Measurements from ENCODE around the gene HPCAL1.
A peak's percentile ranks its signal among the peaks of the same experiment; 100 is the strongest.

HPCAL1 gene

DNA sequence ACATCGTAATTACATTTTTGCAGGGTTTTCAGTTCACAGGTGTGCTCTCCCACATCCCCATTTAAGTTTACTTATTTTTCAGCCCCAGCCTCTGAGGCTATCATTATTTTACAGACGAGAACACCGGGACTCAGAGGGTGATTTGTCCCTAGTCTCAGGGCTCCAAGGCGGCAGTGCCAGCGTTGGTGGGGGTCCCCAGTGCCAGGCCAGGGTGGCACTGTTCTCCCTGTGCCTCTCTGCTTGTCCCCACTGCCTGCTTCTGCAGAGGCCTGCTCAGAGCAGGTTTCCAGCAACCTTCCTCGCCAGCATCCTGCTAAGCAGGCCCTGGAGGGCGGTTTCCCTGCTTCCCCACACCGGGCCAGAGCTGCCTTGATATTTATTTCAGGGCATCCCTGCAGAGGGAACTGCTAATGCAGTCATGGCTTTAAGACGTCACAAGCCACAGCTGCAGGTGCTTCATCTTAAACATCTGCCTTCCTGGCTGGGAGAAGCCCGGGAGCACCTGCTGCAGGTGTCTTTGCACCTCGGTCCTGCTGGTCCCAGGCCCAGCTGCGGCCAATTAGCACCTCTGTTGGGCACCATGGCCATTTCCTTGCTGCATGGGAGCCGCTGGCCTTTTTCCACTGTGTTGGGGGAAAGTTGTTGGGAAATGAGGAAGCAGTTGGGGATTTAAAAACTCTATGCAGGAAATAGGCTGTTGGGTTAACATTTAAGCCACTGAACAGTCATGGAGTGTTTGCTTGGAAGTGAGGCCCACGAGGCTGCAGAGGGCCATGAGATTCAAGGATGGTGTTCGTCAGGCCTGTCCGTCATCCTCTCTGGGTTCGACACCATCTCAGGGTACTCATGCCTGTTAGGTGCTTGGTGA, 22.8 kb downstream of the HPCAL1 start:
- DNase-seq, result peak; percentile 46

DNA sequence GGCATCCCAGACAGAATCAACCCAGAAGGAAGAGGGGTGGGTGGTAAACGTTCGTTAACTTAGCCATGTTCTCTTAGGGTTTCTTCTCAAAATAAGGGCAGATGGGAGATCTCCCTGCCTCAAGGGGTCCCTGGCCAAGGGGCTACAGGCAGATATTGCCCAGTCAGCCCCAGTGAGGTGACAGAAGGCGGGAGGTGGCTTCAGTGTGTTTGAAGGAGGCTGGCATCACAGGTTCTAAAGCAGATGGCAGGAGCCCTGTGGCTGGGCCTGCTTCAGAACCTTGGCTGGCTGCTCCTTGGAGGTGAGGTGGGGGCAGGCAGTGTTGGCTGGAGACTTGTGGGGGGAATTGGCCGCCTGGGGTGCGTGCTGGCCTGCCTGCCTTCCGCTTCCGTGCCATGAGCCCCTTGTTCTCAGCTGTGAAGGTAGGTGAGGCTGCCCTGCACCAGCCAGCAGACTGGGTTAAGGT, 23.5 kb downstream of the HPCAL1 start:
- DNase-seq, result no peak

DNA sequence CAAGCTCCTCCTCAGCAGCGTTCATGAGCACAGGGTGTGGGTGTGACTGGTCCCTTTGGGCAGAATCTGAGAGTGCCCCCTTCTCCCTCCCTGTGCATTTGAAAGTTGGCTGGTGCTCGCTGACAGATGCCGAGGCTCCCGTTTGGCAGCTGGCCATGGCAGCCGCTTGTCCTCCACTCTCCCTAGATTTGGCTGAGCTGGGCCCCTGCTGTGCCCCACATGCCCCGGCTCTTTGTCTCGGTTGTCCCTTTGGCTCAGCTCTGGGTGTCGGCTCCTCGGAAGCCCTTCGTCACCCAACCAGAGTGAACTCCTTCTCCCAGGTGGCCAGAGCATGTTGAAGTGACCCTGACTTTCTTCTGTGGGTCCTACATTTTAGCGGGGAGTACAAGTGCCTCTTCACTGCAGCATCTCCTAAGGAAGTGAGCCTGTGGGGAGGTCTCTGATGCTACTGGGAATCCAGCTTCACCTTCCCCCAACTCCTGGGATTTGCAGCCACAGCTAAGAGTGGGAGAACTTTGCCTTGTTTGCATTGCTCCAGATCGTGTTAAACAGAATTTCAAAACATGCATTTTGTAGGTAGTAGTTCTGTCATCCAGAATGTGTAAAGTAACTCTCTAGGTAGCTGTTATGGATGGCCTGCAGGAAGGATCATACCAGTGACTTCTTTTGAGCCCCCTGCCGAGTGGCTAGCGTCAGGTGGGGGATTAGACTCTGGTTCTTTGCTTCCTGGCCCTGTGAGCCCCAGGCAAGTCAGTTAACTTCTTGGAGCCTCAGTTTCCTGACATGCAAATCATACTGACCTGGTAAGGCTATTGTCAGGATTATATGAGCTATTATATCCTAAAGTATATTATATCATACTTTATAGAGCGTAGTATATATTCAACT, 24.2 kb downstream of the HPCAL1 start:
- no peak for DNase-seq

DNA sequence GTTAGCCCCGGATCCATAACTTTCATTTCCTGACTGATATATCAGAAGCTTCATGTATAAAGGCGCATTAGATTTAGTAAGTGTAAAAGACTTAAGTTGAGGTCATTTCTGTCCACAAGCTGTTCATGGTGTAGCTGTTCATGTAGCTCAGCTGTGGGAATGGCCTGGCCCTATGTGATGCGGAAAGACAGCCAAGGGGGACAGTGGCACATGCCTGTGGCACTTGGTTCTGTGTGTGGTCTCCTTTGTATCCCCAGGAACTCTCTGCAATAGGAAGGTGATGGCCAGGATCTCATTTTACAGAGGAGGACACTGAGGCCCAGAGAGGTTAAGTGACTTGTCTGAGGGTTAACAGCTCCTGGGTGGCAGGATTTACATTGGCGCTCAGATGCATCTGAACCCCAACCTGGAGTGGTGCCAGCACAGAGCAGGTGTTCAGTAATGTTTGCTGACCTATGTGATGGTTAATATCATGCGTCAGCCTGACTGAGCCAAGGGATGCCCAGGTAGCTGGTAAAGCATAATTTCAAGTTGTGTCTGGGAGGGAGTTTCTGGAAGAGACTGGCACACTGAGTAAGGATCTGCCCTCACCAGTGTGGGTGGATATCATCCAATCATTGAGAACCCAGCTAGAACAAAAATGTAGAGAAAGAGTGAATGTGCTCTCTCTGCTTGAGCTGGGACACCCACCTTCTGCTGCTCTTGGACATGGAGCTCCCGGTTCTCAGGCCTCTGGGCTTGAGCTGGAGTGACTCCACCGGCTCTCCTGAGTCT, 25.4 kb downstream of the HPCAL1 start:
- DNase-seq, result no peak

DNA sequence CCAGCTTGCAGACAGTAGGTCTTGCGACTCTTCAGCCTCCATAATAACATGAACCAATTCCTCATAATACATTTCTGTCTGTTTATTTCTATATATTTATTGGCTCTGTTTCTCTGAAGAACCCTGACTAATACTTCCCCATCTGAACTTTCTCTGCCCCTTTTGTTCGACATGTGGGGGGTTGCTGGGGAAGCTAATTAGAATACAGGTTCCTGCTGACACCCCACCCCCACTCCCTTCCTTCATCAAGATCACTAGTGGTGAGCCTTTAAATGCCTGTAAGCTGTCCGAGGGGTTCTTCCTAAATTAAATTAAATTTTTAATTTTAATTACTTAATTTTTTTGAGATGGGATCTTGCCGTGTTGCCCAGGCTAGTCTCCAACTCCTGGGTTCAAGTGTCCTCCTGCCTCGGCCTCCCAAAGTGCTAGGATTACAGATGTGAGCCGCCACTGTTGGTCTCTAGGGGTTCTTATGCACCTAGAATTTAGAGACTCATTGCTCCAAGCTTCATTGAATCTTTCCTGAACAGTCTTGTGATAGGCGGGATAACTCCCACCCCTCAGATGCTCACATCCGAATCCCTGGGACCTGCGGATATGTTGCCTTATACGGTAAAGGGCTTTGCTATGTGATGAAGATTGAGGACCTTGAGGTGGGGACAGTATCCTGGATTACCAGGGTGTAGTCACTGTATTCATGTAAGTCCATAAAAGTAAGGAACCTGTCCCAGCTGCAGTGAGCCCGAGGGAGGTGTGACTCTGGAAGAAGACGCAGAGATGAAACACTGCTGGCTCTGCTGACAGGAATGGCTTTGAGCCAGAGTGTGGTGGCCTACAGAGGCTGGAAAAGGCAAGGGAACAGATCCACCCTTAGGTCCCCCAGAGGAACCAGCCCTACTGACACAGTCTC, 26.2 kb downstream of the HPCAL1 start:
- DNase-seq, result no peak

DNA sequence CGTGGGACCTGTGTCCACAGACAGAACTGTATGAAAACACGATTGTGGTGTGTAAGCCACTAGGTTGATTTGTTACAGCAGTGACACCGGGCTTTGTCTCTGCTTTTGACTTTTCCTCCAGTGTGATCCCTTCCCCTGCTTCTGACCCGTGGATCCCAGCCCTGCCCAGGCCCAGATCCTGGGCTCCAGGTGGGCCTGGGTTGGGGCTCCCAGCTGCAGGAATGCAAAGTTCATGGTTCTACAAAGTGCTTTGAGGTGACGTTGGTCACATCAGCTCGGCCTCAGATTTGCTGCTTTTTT, 26.8 kb downstream of the HPCAL1 start:
- DNase-seq, result no peak

DNA sequence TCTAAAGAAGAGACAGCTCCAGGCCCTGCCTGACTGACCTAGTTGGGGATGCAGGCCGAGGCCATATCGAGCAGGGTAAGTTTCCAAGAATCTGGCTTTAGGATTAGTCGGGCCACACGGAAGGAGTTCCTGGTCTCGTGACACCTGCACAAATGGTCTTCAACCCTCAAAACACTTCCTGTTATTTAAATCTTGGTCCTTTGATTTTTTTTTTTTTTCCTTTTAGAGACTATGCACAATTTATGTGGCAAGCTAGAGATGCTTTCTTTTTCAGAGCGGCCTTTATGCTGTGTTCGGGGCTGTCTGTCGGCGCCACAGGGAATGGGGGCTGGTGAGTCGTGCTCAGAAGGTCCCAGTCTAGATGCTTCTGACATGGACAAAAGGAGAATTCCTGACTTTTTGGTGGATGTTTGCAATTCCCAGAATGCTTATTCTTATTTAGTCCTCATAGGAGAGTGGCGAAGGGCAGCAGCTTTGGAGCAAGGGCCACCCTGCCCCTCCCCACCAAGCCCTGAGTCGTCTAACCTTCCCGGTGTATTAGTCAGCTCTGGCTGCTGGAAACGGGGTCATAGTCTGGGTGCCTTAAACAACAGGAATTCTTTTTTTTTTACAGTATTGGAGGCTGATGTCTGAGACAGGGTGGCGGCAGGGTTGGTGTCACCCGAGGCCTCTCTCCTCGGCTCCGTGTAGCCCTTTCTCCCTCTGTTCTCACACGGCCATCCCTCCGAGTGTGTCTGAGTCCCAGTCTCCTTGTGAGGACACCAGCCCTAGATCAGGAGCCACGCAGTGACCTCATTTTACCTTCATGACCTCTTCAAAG, 27.4 kb downstream of the HPCAL1 start:
- DNase-seq, result peak; percentile 17

DNA sequence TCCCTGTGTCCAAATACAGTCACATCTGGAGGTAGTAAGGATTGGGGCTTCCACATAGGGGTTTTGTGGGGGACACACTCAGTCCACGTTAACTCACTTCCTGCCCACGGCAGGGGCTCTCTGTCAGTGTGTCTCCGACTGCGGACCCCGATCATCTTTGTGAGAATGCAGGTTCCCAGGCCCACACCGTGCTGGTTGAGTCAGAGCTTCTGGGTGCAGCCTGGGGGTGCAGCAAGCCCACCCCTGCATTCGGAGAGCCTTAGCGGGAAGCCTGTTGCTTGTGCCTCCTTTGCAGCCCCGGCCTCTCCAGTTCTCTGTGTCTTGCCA, 28.0 kb downstream of the HPCAL1 start:
- DNase-seq, result no peak

DNA sequence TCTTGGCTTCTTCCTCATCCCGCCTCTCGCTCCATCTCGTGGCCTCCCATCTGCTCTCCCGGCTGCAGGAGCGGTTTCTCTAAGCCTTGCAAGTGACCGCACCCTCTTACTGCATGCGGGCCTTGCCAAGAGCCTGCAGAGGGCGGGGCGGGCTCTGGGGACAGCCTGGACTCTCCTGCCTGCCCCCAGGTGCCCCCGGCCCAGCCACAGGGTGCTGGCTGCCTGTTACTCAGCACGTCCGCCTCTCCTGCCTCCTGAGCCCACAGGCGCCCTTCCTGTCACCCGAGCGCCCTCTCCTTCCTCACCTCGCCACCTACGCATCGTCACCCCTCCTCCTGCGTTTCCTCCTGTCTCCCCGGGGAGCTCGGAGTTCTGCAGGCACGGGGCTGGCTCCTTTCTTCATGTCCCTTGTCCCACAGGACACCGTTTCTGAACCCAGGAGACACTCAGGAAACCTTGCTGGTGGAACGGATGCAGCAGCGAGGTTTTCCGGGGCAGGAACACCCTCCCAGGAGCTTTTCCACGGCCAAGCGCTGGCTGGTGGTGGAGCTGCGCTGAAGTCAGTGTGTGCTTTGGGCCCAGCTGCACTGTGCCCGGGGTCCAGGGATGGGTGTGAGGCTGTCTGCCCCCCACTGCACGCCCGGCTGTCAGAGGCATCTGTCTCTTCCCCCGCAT, 28.5 kb downstream of the HPCAL1 start:
- DNase-seq, result peak; percentile 86

DNA sequence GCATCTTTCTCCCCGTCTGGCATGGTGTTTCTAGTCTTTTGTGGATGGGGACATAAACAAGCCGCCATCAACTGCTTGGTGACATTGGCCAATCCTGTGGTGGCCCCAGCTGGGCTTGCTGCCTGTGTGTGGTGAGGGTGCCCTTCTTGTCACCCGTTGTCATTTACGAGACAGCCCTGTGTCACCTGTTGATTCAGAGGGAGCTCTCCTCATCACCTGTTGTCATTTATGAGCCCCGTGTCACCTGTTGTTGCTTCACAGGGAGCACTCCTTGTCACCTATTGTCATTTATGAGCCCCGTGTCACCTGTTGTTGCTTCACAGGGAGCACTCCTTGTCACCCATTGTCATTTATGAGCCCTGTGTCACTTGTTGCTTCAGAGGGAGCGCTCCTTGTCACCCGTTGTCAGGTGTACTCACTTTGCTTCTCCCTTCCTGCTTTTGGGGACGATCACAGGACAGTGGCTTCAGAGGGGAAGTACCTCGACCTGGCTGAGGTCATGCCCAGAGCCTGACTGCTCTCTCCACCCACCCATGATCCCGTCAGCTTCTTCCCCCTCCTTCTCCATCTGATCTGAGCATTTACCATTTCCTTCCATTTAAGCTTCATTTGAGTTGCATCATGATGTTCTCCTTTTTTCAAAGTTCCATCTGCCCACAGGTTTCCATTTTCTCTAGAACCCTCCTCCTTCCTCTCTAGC, 29.1 kb downstream of the HPCAL1 start:
- peak; percentile 98 for DNase-seq

DNA sequence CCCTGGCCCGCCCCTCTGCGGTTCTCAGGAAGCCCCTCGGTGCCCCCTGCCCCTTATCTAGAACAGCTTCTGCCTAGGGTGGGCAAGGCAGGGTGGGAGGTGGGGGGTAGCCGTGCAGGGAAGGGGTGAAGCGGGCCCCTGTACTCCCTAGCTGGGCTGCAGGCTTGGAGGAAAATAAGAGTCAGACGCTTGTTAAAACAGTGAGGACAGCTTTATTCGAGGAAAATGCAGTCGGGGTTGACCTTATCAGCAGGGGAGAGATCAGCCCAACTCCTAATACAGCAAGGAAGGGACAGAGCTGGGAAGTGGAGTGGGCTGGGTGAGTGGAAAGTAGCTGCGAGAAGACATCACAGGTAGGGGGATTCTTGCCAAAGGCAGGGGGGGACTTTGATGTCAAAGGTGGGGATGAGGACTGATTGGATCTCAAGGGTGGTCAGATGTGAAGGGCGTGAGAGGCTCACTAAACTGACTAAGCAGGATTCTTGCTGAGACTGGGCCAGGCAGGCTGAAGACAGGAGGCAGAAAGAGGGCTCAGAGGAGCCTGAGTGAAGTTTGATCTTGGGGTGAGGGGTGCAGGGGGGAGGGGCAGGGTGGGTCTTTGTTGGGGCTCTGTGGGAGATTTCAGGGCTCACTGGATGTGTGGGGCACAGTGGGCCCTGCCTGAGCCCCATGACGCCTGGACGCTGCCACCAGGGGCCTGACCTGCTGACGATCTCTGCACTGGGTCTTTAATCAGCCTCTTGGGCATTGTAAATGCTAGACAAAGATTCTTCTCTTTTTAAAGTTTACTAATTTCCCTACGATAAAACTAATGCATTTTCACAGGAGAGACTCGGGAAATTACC, 29.9 kb downstream of the HPCAL1 start:
- DNase-seq, result peak; percentile 68

DNA sequence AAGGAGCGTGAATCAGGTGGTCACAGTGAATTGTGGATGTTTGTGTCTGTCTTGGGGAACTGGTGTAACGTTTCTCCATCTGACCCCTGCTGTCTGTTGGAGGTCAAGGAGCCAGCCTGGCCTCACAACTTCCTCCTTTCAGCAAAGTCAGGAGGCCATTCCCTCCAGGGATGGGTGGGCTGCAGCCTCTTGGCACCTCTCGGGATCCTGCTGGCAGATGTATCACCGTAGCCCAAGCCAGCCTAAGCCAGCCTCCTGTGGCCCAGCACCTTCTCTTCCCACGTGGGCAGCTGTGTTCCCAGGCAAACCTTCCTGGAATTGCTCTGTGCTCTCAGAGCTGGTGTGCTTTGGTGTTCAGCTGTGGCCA, 30.5 kb downstream of the HPCAL1 start:
- DNase-seq, result peak; percentile 60

DNA sequence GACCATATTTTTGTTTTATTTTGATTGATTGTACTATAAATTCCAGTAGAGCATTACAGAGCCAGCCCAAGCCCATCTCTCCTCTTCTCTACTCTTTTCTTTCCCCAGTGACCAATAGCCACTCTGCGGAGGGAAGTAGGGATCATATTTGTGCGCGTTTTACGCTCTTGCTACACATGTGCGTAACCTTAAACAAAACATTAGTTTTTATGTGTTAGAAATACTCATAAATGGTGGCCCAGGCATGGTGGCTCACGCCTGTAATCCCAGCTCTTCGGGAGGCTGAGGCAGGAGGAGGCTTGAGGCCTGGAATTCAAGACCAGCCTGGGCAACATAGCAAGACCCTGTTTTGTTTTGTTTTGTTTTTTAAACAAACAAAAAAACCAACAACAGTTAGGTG, 31.3 kb downstream of the HPCAL1 start:
- no peak for DNase-seq

DNA sequence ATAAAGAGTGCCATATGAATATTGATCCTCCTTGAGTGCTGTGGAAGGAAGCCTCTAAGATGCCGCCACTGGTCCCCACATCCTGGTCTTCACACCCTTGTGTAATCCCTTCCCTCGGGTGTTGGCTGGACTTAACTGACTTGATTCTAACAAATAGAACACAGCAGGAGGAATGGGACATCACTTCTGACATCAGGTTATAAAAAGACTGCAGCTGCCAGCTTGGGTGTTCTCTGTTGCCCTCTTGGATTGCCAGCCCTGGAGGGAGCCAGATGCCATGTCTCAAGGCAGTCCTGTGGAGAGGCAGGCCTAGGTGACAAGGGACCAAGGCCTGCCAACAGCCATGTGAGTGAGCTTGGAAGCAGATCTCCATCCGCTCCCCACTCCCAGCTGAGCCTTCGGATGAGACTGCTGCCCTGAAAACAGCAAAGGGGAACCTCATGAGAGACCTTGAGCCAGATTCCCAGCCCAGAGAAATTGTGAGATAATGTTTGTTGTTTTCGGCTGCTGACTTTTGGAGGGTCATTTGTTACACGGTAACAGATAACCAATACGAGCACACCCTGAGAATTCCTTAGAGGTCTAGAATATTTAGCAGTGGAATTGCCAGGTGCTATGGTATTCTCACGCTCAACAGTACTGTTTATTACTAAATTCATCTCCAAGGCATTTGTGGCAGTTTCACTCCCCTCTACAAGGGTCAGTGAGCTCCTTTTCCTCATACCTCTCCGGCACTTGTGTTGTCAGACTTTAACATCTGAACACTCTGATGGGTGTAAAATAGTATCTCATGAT, 32.5 kb downstream of the HPCAL1 start:
- no peak for DNase-seq

DNA sequence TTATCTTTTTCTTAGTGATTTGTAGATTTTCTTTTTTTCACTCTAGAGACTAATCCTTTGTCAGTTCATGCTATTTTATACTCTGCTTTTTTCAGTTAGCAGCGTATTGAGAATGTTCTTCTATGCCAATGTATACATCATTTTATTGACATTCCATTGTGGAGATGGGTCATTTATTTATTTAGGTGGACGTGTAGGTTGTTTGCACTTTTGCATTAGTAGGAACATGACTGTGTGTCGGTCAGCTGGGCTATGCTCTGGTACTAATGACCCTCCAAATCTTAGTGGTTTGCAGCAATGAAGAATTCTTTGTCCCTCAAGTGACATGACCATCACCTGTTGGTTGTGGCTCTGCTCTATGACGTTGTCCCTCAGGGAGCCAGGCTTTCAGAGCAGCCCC, 33.6 kb downstream of the HPCAL1 start:
- DNase-seq, result no peak

DNA sequence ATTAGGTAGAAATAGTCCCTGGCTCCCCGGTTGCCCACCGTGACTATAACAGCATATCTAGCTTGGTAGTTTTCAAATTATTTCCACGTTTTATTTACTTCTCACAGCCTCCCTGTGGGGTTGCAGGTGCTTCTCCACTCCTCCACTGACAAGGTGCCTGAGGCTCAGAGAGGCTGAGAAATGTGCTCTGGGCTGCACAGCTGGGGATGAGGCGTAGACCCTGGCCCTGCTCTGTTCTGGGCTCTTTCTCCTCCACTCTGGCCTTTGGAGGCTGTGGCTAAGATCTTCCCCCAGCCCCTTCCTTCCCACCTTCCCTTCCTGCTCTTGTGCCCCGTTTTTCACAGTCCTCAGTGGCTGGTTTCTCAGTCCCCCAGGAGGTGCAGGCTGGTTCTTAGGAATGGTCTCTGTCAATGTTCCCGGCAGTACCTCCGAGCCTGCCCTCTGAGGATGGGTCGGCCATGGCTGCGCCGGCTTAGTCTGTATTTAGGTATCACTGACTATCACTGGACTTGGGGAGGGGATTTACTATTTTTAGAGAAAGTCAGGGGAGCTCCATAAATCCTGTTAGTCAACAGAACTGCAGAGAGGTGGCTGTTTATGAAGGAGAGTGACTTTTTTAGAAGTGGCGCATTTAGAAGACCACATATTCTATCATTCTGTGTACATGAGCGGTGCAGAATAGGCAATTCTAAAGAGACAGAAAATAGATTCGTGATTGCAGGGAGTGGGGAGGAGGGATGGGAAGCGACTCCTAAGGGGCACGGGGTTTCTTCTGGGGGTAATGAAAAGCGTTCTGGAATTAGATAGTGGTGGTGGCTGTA, 35.0 kb downstream of the HPCAL1 start:
- no peak for DNase-seq

All from GF-D8 (cell line).